BLaER1 treated with 17β-estradiol and CSF1 and Interleukin-3, amounts not matched to agents 10 nM and 100 nM (cell line): ENCODE results near the gene SEMA3F.
A peak's percentile ranks its signal among the peaks of the same experiment; 100 is the strongest.

Experiments
- H3K27ac ChIP-seq, 11 experiments: shearing (Covaris generic); formaldehyde crosslinking; 2 replicates each; pipeline ENCODE4 v1.8.1; 2022
- H3K27me3 ChIP-seq, 11 experiments: shearing (Covaris generic); formaldehyde crosslinking; 2 replicates each; pipeline ENCODE4 v1.8.1; 2022
- H3K36me3 ChIP-seq, 11 experiments: shearing (Covaris generic); formaldehyde crosslinking; 2 replicates each; pipeline ENCODE4 v1.8.1; 2022
- H3K4me1 ChIP-seq, 10 experiments: shearing (Covaris generic); formaldehyde crosslinking; 2 replicates each; pipeline ENCODE4 v1.8.1; 2022
- H3K4me2 ChIP-seq, 11 experiments: shearing (Covaris generic); formaldehyde crosslinking; 2 replicates each; pipeline ENCODE4 v1.8.1; 2022
- H3K4me3 ChIP-seq, 10 experiments: shearing (Covaris generic); formaldehyde crosslinking; 2 replicates each; pipeline ENCODE4 v1.8.1; 2022
- H3K9ac ChIP-seq, 11 experiments: shearing (Covaris generic); formaldehyde crosslinking; 2 replicates each; pipeline ENCODE4 v1.8.1; 2022
- H3K9me3 ChIP-seq, 11 experiments: shearing (Covaris generic); formaldehyde crosslinking; replicated peaks in 1 of 11; 2 replicates each; pipeline ENCODE4 v1.8.1; 2022
- H4K20me1 ChIP-seq, 11 experiments: shearing (Covaris generic); formaldehyde crosslinking; 2 replicates each; pipeline ENCODE4 v1.8.1; 2022
- Cebpa-rat ChIP-seq, 11 experiments: shearing (Covaris generic); IDR thresholded peaks; 2 replicates each; pipeline ENCODE4 v1.8.1; 2022

The SEMA3F gene

DNA sequence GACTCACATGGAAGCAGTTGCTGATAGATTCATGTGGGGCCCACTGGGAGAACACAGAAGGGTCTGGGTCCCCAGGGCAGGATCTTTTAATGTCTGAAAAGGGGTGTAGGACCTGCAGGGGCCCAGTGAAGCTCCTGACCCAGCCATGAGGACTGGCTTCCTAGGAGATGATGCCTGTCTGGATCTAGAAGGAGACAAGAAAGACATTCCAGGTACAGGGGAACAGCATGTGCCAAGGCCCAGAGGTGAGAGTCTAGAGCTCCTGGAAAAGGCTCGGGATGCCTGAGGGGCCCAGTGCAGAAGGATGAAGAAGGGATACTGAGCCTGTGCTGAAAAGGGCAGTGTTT lies 4.7 kb upstream of the SEMA3F start:
- Histone ChIP-seq H3K9me3 (no peaks in the 10 kb centered on the region), H3K9ac (no peak overlapping the region), H3K4me1 (peaks cover 6 to 13% (median 9%) of the 10 kb centered on the region in 10 experiments; a peak in 18 of 20 replicates), H3K27ac (no peak overlapping the region), H3K27me3 (peaks cover 7 to 19% (median 13%) of the 10 kb centered on the region in 11 experiments; a peak in 20 of 22 replicates), H3K36me3 (no peaks in the 10 kb centered on the region), H3K4me3 (no peak overlapping the region), H3K4me2 (no peak overlapping the region), H4K20me1 (peaks cover 0 to 14% (median 3%) of the 10 kb centered on the region in 11 experiments; a peak in 8 of 22 replicates)
- TF ChIP-seq Cebpa-rat (IDR thresholded peaks at IDR 0.05), result no peak

- H3K27ac ChIP-seq, result no peak overlapping the region
- no peak for TF ChIP-seq Cebpa-rat (IDR thresholded peaks at IDR 0.05)
- no peak overlapping the region for H3K4me2 ChIP-seq
- H3K4me3 ChIP-seq, result no peak overlapping the region
- peaks cover 12 to 20% (median 16%) of the 10 kb centered on the region in 10 experiments for H3K4me1 ChIP-seq
- H3K36me3 ChIP-seq, result no peaks in the 10 kb centered on the region
- no peak overlapping the region for H3K9ac ChIP-seq
- peaks cover 7 to 26% (median 15%) of the 10 kb centered on the region in 11 experiments; a peak in 20 of 22 replicates for H3K27me3 ChIP-seq
- no peaks in the 10 kb centered on the region for H3K9me3 ChIP-seq
- H4K20me1 ChIP-seq, result peaks cover 0 to 21% (median 10%) of the 10 kb centered on the region in 11 experiments; a peak in 11 of 22 replicates
Measured at GRCh38 chr3:50150863-50151686, 4.0 kb upstream of the SEMA3F start.

DNA sequence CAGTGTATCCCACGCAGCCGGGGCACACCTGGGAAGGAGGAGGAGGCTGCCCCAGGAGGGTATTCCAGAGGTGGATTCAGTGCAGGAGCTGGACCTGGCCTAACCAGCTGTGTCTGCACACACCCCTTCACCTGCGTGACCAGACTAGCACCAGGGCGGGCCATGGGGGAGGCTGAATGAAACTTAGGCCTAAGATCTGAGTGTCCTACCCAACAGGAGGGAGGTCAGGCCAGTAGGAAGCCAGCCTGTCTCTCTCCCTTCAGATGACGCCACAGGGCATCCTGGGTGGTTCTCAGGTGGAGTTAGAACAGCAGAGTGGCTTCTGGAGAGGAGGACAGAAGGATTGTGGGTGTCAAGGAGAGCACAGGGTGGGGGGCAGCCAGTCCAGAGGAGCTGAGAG lies 3.4 kb upstream of the SEMA3F start:
- Histone ChIP-seq H3K27ac (no peak overlapping the region), H3K9me3 (no peaks in the 10 kb centered on the region), H3K4me1 (peaks cover 19 to 27% (median 22%) of the 10 kb centered on the region in 10 experiments), H4K20me1 (peaks cover 0 to 28% (median 16%) of the 10 kb centered on the region in 11 experiments; a peak in 12 of 22 replicates), H3K27me3 (peaks cover 7 to 30% (median 15%) of the 10 kb centered on the region in 11 experiments; a peak in 20 of 22 replicates), H3K36me3 (no peaks in the 10 kb centered on the region), H3K4me3 (no peak overlapping the region), H3K4me2 (no peak overlapping the region), H3K9ac (no peak overlapping the region)
- no peak for TF ChIP-seq Cebpa-rat (IDR thresholded peaks at IDR 0.05)

DNA sequence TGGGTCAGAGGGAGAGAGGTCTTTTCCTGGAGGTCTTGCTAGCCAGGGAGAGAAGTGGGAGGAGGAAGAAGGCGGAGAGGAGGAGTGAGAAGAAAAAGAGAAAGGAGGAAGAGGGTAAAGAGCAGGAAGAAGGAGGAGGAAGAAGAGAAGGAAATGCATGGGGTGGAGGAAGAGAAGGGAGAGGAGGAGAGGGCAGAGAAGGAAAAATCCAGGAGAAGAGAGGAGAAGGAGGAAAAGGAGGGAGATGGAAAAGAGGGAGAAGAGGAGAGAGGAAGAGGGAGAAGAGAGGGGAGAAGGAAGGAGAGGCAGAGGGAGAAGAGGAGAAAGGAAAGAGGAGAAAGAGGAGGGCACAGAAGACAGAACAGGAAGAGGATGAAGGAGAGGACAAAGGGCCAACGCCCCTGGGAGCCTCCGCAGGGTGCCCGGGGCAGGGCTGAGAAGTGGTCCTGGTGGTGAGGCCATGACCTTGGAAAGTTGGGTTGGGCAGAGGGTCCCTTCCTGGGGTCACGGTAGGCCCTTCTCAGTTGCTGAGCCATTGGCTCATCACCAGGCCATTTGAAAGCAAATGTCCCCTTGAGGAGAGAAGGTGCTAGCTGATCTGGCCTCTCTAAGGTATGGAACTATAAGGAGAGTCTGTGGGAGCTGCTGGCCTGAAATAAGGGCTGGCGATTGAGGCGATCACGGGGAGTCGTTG lies 1.2 kb upstream of the SEMA3F start:
- H4K20me1 ChIP-seq, result peaks cover 0 to 34% (median 17%) of the 10 kb centered on the region in 11 experiments; a peak in 13 of 22 replicates
- peak overlapping the region; percentile 45 to 87 (median 76); a peak in 18 of 20 replicates for H3K4me3 ChIP-seq
- H3K4me1 ChIP-seq, result peaks cover 27 to 48% (median 43%) of the 10 kb centered on the region in 10 experiments
- H3K27ac ChIP-seq, result no peak overlapping the region
- H3K9me3 ChIP-seq, result no peaks in the 10 kb centered on the region
- peak overlapping the region in 1 of 11 experiments; percentile 49; a peak in 1 of 22 replicates for H3K9ac ChIP-seq
- H3K36me3 ChIP-seq, result no peaks in the 10 kb centered on the region
- H3K4me2 ChIP-seq, result peak overlapping the region; percentile 90 to 99 (median 94)
- H3K27me3 ChIP-seq, result peaks cover 7 to 30% (median 15%) of the 10 kb centered on the region in 11 experiments; a peak in 20 of 22 replicates
- no peak for TF ChIP-seq Cebpa-rat (IDR thresholded peaks at IDR 0.05)

GRCh38 chr3:50154476-50154839 lies 666 bp upstream of the SEMA3F start:
- Histone ChIP-seq H3K9me3 (no peaks in the 10 kb centered on the region), H3K4me2 (peak overlapping the region; percentile 90 to 99 (median 94)), H3K36me3 (peaks cover 0 to 4% (median 0%) of the 10 kb centered on the region in 11 experiments; a peak in 1 of 22 replicates), H3K9ac (peak overlapping the region in 1 of 11 experiments; percentile 49; a peak in 2 of 22 replicates), H3K4me1 (peaks cover 27 to 53% (median 49%) of the 10 kb centered on the region in 10 experiments), H4K20me1 (peaks cover 0 to 39% (median 18%) of the 10 kb centered on the region in 11 experiments; a peak in 13 of 22 replicates), H3K4me3 (peak overlapping the region; percentile 45 to 87 (median 76)), H3K27ac (no peak overlapping the region), H3K27me3 (peaks cover 7 to 30% (median 15%) of the 10 kb centered on the region in 11 experiments; a peak in 20 of 22 replicates)
- TF ChIP-seq Cebpa-rat (IDR thresholded peaks at IDR 0.05), result no peak

- H3K4me2 ChIP-seq, result peak overlapping the region; percentile 93 to 100 (median 99)
- H3K9ac ChIP-seq, result peak overlapping the region; percentile 77 to 90 (median 85)
- H3K9me3 ChIP-seq, result no peaks in the 10 kb centered on the region
- H4K20me1 ChIP-seq, result peaks cover 0 to 44% (median 18%) of the 10 kb centered on the region in 11 experiments; a peak in 13 of 22 replicates
- H3K4me1 ChIP-seq, result peaks cover 27 to 63% (median 59%) of the 10 kb centered on the region in 10 experiments
- no peak for TF ChIP-seq Cebpa-rat (IDR thresholded peaks at IDR 0.05)
- peaks cover 7 to 30% (median 15%) of the 10 kb centered on the region in 11 experiments; a peak in 20 of 22 replicates for H3K27me3 ChIP-seq
- peaks cover 0 to 14% (median 0%) of the 10 kb centered on the region in 11 experiments; a peak in 2 of 22 replicates for H3K36me3 ChIP-seq
- H3K27ac ChIP-seq, result peak overlapping the region in 10 of 11 experiments; percentile 54 to 83 (median 76); a peak in 21 of 22 replicates
- peak overlapping the region; percentile 67 to 87 (median 79) for H3K4me3 ChIP-seq
Measured at GRCh38 chr3:50155491-50155878, 361 bp downstream of the SEMA3F start.

GRCh38 chr3:50155891-50156290 lies 767 bp downstream of the SEMA3F start:
- H3K27me3 ChIP-seq, result peaks cover 7 to 30% (median 15%) of the 10 kb centered on the region in 11 experiments; a peak in 20 of 22 replicates
- peaks cover 27 to 67% (median 63%) of the 10 kb centered on the region in 10 experiments for H3K4me1 ChIP-seq
- H4K20me1 ChIP-seq, result peaks cover 0 to 44% (median 18%) of the 10 kb centered on the region in 11 experiments; a peak in 13 of 22 replicates
- H3K27ac ChIP-seq, result peak overlapping the region in 8 of 11 experiments; percentile 62 to 83 (median 76); a peak in 12 of 22 replicates
- peak overlapping the region; percentile 67 to 87 (median 79) for H3K4me3 ChIP-seq
- H3K4me2 ChIP-seq, result peak overlapping the region; percentile 93 to 100 (median 99)
- TF ChIP-seq Cebpa-rat (IDR thresholded peaks at IDR 0.05), result no peak
- peak overlapping the region; percentile 77 to 90 (median 85); a peak in 20 of 22 replicates for H3K9ac ChIP-seq
- no peaks in the 10 kb centered on the region for H3K9me3 ChIP-seq
- peaks cover 0 to 18% (median under 1%) of the 10 kb centered on the region in 11 experiments; a peak in 4 of 22 replicates for H3K36me3 ChIP-seq
